Activated T-cell treated with anti-CD3 and anti-CD28 coated beads, Interleukin-2, amount 50 U/mL, for 1 hour (primary cell): Measurements from ENCODE around the gene HCAR2.
"Not testable (repeated sequence)": the region's sequence is repeated elsewhere in the genome, so short reads cannot be mapped to it uniquely, and the experiment has no call there.

ENCODE experiments used
- DNase-seq: peaks from one replicate; pipeline ENCODE4 v3.0.0-alpha.2; 2020

Gene HCAR2

DNA sequence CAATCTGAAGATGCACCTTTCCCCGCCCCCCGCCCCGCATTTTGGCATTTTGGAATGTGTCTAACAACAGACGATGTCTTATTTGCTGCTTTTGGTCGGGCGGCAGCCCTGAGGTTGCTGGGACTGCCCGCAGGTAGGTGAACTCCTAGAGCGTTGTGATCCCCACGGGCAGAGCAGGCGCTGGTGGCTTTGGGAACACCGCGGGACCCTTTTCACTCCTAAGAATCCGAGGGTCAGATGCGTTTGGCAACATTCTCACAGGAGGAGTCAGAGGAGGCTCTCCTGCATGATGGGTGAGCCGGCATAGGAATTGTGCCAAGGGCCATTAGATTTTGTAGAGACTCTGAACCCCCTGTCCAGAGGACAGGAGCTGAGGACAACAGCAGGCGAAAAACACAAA, 41.9 kb downstream of the HCAR2 start:
- DNase-seq, result no peak

DNA sequence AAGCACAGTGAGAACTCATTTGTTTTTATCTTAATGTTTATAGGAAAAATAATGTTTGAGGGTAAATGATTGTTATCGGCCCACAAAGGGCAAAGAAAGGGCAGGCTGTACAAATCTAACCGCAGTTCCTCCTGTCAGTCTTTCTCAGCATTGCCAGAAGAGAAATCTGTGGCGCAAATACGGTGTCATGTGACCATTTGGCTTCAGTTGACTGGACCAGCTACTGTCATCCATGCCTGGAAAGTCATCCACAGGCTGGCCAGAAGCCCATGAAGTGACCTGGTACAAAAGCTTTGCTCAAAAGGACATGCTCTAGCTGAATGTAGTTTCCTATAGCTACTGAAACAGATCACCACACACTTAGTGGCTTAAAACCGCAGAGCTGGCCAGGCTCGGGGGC, 43.6 kb downstream of the HCAR2 start:
- DNase-seq, result no peak

DNA sequence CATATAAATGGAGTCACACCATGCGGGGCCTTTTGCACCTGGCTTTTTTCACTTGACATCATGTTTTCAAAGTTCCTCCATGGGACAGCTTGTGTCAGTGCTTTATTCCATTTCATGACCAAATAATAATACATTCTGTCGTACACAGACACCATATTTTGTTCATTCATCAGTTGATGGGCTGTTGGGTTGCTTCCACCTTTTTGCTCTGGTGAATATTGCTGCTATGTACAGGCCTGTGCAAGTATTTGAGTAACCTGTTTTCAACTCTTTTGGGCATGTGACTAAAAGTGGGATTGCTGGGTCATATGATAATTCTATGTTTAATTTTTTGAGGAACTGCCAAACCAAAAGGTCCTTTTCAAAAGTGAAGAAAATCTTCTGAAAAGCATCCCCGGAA, 46.9 kb downstream of the HCAR2 start:
- no peak for DNase-seq

DNA sequence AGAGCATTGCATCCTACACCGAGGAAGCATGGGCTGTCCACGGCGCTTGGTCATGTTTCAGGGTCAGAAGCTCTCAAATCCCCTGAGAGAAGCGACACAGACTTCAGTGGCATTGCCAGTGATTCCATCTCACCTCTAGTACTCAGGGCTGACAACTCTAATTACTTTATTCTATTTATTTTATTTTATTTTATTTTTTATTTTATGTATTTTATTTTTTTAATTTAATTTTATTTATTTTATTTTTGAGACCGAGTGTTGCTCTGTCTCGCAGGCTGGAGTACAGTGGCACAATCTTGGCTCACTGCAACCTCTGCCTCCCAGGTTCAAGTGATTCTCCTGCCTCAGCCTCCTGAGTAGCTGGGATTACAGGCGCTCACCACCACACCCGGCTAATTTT, 49.9 kb downstream of the HCAR2 start:
- not testable (repeated sequence) for DNase-seq

DNA sequence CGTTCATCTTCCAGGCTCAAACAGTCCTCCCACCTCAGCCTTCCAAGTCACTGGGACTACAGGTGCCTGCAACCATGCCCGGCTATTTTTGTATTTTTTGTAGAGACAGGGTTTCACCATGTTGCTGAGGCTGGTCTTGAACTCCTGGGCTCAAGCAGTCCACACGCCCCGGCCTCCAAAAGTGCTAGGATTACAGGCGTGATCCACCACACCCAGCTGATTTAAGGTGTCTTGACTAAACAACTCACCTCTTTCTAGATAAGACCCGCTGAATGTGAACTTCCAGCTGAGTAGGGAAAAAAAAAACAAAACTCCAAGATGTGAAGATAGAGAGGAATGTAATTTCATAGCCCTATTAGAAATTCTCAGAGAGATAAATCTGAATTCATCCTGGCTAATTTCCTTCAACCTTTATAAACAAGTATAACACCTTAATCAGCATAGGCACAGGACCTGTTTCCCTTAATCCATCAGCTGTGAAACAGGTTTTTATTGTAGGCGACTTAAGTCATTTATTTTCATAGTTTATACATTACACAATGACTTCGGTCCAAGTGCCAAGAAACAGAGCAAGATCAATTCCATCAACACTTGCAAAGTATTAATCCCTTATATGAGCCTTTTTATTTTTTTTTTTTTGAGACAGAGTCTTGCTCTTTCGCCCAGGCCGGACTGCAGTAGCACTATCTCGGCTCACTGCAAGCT, 51.5 kb downstream of the HCAR2 start:
- DNase-seq, result no peak
